OCI-LY1 (cell line): ENCODE data around the gene PNO1.
"Not testable (repeated sequence)": the region's sequence is repeated elsewhere in the genome, so short reads cannot be mapped to it uniquely, and the experiment has no call there.

Experiments used
- H2AFZ ChIP-seq: fragments of 200-600 bp; sonication (generic), shearing (Covaris generic); 2 replicates; pipeline ENCODE4 v1.6.0; 2014; ENCODE audit warnings: antibody characterized with exemption, mild to moderate bottlenecking, low read length
- H3F3A ChIP-seq: fragments of 200-600 bp; sonication (generic), shearing (Covaris generic); 2 replicates; pipeline ENCODE4 v1.6.0; 2014; ENCODE audit warnings: mild to moderate bottlenecking, antibody characterized with exemption, low read length, moderate library complexity; ENCODE audit not compliant: insufficient read depth
- H3K27ac ChIP-seq: fragments of 200-600 bp; sonication (generic); 2 replicates; pipeline ENCODE4 v1.5.1; 2014; ENCODE audit warnings: low read length, mixed run types, mild to moderate bottlenecking, low read depth; ENCODE audit not compliant: poor library complexity, severe bottlenecking
- H3K27me3 ChIP-seq: fragments of 200-600 bp; sonication (generic); 2 replicates; pipeline ENCODE4 v1.6.0; 2014; ENCODE audit warnings: antibody characterized with exemption, mild to moderate bottlenecking, low read length, moderate library complexity; ENCODE audit not compliant: insufficient read depth
- H3K36me3 ChIP-seq: fragments of 200-600 bp; sonication (generic); 2 replicates; pipeline ENCODE4 v1.6.1; 2014; ENCODE audit warnings: mild to moderate bottlenecking, antibody characterized with exemption, low read length, moderate library complexity, mixed read lengths; ENCODE audit not compliant: insufficient read depth
- H3K4me1 ChIP-seq: fragments of 200-600 bp; sonication (generic); 2 replicates; pipeline ENCODE4 v1.5.1; 2014; ENCODE audit warnings: mild to moderate bottlenecking, low read length, moderate library complexity; ENCODE audit not compliant: insufficient read depth, severe bottlenecking
- H3K4me2 ChIP-seq: fragments of 200-600 bp; sonication (generic), shearing (Covaris generic); 2 replicates; pipeline ENCODE4 v1.6.1; 2014; ENCODE audit warnings: low read length
- H3K4me3 ChIP-seq: fragments of 200-600 bp; sonication (generic); 2 replicates; pipeline ENCODE4 v1.5.1; 2014; ENCODE audit warnings: low read length, low read depth, mild to moderate bottlenecking, mixed read lengths; ENCODE audit not compliant: poor library complexity, severe bottlenecking
- H3K79me2 ChIP-seq: fragments of 200-600 bp; shearing (Covaris generic); 2 replicates; pipeline ENCODE4 v1.6.1; 2016; ENCODE audit warnings: mixed run types, low read length, mixed read lengths; ENCODE audit not compliant: insufficient read depth
- H3K9ac ChIP-seq: fragments of 200-600 bp; sonication (generic), shearing (Covaris generic); 2 replicates; pipeline ENCODE4 v1.6.1; 2014; ENCODE audit warnings: mild to moderate bottlenecking, low read length, mixed read lengths
- H3K9me2 ChIP-seq: fragments of 200-600 bp; sonication (generic), shearing (Covaris generic); 2 replicates; pipeline ENCODE4 v1.6.1; 2014; ENCODE audit warnings: low read depth, mild to moderate bottlenecking, low read length, mixed read lengths
- H3K9me3 ChIP-seq: fragments of 200-600 bp; shearing (Covaris generic); 2 replicates; pipeline ENCODE4 v1.6.1; 2014; ENCODE audit warnings: low read length, mixed read lengths
- H4K20me1 ChIP-seq: fragments of 200-600 bp; sonication (generic), shearing (Covaris generic); 2 replicates; pipeline ENCODE4 v1.6.0; 2016; ENCODE audit warnings: mild to moderate bottlenecking, low read length; ENCODE audit not compliant: insufficient read depth
- CTCF ChIP-seq: fragments of 200-600 bp; sonication (generic), shearing (Covaris generic); IDR thresholded peaks from 2 replicates; pipeline ENCODE4 v1.5.1; 2017; ENCODE audit warnings: mild to moderate bottlenecking, antibody characterized with exemption, low read length, moderate library complexity, mixed read lengths
- EZH2 ChIP-seq: fragments of 200-600 bp; sonication (generic), shearing (Covaris generic); IDR thresholded peaks from 2 replicates; pipeline ENCODE4 v1.8.0; 2017; ENCODE audit warnings: borderline replicate concordance, mixed run types, mild to moderate bottlenecking, antibody characterized with exemption, low read length, moderate library complexity, mixed read lengths

Gene PNO1

GRCh38 chr2:68172990-68173700 is 15.5 kb downstream of the PNO1 start:
- Histone ChIP-seq H3K36me3 (peaks cover 76% of the 10 kb centered on the region), H3K9ac (no peak overlapping the region), H3K79me2 (no peaks in the 10 kb centered on the region), H3K9me2 (no peaks in the 10 kb centered on the region), H3K9me3 (no peaks in the 10 kb centered on the region), H2AFZ (no peak overlapping the region), H3K27me3 (no peaks in the 10 kb centered on the region), H3F3A (0 out of 2 replicates have a peak, but pooled peaks cover 2% of the 10 kb centered on the region), H3K4me3 (no peak overlapping the region), H3K4me2 (no peak overlapping the region), H3K4me1 (peaks cover 11% of the 10 kb centered on the region), H4K20me1 (no peaks in the 10 kb centered on the region), H3K27ac (peak overlapping the region; percentile 66)
- TF ChIP-seq EZH2: no peak
- no peak for TF ChIP-seq CTCF

GRCh38 chr2:68175210-68175609 is 17.5 kb downstream of the PNO1 start:
- peaks cover 11% of the 10 kb centered on the region for H3K4me1 ChIP-seq
- not testable (repeated sequence) for H4K20me1 ChIP-seq, H2AFZ ChIP-seq, H3K9me2 ChIP-seq, H3K27me3 ChIP-seq, H3K27ac ChIP-seq, H3K4me3 ChIP-seq, H3F3A ChIP-seq, H3K79me2 ChIP-seq, H3K9ac ChIP-seq, H3K4me2 ChIP-seq, H3K9me3 ChIP-seq
- peaks cover 78% of the 10 kb centered on the region for H3K36me3 ChIP-seq

- Histone ChIP-seq H3K79me2 (no peaks in the 10 kb centered on the region), H2AFZ (no peak overlapping the region), H3F3A (0 out of 2 replicates have a peak, but pooled peaks cover 2% of the 10 kb centered on the region), H3K27me3 (no peaks in the 10 kb centered on the region), H3K27ac (no peak overlapping the region), H3K9ac (no peak overlapping the region), H3K36me3 (peaks cover 89% of the 10 kb centered on the region), H3K4me3 (no peak overlapping the region), H3K4me2 (no peak overlapping the region), H4K20me1 (no peaks in the 10 kb centered on the region), H3K4me1 (peaks cover 11% of the 10 kb centered on the region), H3K9me3 (no peaks in the 10 kb centered on the region), H3K9me2 (no peaks in the 10 kb centered on the region)
- no peak for TF ChIP-seq EZH2
- TF ChIP-seq CTCF: no peak
These were observed 19.0 kb downstream of the PNO1 start for GRCh38 chr2:68176657-68177056.

GRCh38 chr2:68177541-68177940 is 19.9 kb downstream of the PNO1 start:
- Histone ChIP-seq H3F3A (0 out of 2 replicates have a peak, but pooled peaks cover 2% of the 10 kb centered on the region), H3K27ac (no peak overlapping the region), H4K20me1 (no peaks in the 10 kb centered on the region), H3K9ac (no peak overlapping the region), H3K4me3 (no peak overlapping the region), H3K9me2 (no peaks in the 10 kb centered on the region), H3K4me2 (no peak overlapping the region), H3K9me3 (no peaks in the 10 kb centered on the region), H3K4me1 (peaks cover 11% of the 10 kb centered on the region), H3K36me3 (peaks cover 88% of the 10 kb centered on the region), H3K27me3 (no peaks in the 10 kb centered on the region), H2AFZ (no peak overlapping the region), H3K79me2 (no peaks in the 10 kb centered on the region)
- TF ChIP-seq CTCF: no peak
- TF ChIP-seq EZH2: no peak
